Stimulated activated CD8-positive, alpha-beta memory T cell treated with anti-CD3 and anti-CD28 coated beads, Interleukin-15, amount 100 ng/mL, for 48 hours (primary cell): ENCODE measurements around the gene CACNA2D4.

Experiments used
- DNase-seq, 2 donors: peaks; one replicate each; pipeline ENCODE4 v3.0.0-alpha.2; 2020; ENCODE audit warnings: low read depth in 2 of 2

The CACNA2D4 gene

GRCh38 chr12:1886396-1887008, 31.9 kb downstream of the CACNA2D4 start:
- no peak for DNase-seq

- no peak for DNase-seq
These were observed 32.7 kb downstream of the CACNA2D4 start for GRCh38 chr12:1885599-1886245.

GRCh38 chr12:1885082-1885596, 33.3 kb downstream of the CACNA2D4 start:
- DNase-seq, result no peak

- no peak for DNase-seq
These were observed 33.8 kb downstream of the CACNA2D4 start for GRCh38 chr12:1884651-1885050.

GRCh38 chr12:1883513-1883912, 34.9 kb downstream of the CACNA2D4 start:
- DNase-seq, result no peak

- DNase-seq, result no peak
These were observed 35.5 kb downstream of the CACNA2D4 start for GRCh38 chr12:1882850-1883470.

- no peak for DNase-seq
These were observed 36.0 kb downstream of the CACNA2D4 start for GRCh38 chr12:1882405-1882804.

DNA sequence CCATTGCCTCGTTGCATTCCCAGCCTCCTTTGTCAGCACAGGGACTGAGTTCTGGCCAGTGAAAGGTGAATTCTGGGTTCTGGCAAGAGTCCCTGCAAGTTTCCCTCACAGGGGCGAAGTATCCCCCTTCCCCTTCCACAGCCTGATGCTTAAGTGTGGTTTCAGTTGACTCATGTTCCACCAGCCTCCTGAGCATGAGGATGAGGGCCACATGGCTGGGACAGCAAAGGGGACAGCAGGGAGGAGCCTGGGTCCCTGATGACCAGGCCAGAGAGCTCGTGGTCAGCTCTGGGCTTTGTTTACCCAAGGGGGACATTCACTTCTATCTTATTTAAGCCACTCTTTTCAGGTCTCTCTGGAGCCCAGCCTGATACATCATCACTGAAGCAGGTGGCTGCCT, 36.5 kb downstream of the CACNA2D4 start:
- no peak for DNase-seq

- DNase-seq, result no peak
These were observed 37.2 kb downstream of the CACNA2D4 start for GRCh38 chr12:1881301-1881700.

- no peak for DNase-seq
These were observed 37.6 kb downstream of the CACNA2D4 start for GRCh38 chr12:1880876-1881275.

DNA sequence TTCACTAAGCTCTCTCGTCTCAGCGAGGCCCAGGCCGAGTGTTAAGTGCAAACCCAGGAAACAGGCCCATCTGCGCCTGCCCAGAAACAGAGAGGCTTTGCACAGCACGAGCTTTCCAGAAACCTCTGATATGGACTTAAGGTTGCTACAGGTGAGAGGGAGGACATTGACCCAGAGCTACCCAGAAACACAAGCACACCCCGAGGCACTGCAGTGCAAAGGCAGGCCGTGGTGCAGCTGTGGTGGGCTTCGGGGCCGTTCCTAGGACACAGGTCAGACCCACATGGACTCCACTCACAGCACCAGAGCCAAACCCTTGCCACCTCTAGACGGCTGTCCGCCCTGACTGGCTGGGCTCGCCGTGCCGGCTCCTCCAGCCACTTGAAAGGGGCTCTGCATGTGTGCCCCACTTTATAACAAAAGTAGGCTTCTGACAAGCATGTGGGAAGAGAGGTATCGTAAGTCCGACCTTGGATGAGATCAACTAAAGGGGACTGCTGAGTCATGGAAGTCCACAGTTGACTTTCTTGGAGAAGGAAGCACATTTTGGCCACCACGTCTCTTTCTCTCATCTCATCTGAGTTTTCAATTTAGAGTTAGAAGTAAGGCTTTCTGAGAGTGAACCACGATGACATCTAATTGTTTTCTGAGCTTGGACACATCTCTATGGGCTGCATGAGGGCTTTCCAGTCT, 38.2 kb downstream of the CACNA2D4 start:
- DNase-seq, result no peak

GRCh38 chr12:1879633-1880032, 38.8 kb downstream of the CACNA2D4 start:
- no peak for DNase-seq

DNA sequence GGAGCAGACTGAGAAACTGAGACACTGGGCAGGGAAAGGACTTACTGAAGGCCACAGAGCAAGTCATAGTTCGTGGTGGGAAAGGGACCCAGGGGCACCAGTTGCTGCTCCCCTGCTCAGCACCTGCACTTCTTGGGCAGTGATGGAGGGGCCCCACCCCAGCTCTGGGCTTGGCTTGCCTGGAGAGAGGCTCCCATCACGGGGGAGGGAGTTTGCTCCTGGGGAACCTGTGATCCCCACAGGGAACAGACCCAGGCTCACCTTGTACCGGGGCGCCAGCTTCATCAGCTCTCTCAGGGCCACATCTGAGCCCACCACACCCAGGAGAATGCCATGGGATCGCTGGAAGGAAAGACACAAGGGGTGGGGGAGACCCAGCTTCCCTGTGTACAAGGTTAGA, 39.8 kb downstream of the CACNA2D4 start:
- no peak for DNase-seq

- DNase-seq, result no peak
These were observed 40.2 kb downstream of the CACNA2D4 start for GRCh38 chr12:1878214-1878613.

DNA sequence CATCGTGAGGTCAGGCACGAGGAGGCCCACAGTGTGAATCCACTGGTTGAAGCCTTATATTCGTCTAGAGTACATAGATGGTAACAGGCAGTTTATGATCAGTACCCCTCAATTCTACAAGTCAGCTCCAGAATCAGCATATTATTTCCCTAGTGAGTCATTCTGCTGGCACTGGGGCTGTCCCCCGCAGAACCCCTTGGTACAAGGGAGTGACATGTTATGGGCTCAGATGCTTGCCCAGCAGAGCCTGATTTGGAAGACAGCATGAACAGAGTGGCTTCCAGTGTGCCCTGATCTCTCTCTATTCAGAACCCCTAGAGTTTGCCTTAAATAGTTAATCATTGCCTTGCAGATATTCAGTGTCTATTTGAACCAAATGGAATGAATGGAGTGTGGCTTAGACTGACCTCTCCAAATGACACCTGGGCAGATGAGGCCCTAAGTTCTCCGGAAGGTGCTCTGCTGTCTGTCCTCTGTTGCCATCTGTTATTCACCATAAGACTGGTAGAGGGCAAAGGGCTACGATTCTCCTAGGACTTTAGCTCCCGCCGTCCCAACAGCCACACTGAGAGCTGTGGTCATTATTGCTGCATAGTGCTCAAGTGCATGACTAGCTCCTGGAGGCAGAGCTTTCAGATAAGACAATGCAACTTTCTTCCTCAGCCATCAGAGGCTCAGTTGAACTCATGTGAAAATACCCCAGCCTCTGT, 41.1 kb downstream of the CACNA2D4 start:
- DNase-seq, result no peak

GRCh38 chr12:1876086-1876485, 42.4 kb downstream of the CACNA2D4 start:
- DNase-seq, result no peak

DNA sequence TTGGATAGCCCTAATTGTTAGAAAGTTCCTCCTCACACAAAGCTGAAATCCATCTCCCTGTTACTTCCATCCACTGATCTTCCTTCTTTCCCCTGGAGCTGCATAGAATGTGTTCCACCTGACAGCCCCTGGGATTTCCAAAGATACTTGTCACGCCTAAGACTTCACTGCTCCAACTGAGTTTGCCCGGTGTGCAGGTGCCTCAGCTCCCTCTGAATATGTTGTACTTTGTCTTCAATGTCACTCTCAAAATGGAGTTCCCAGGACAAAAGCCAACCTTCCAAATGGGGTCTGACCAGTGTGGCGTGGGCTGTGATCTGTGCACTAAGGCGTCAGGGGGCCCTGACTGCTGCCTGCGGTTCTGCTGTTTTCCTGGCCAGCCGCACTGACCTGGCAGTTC, 42.8 kb downstream of the CACNA2D4 start:
- DNase-seq, result no peak

GRCh38 chr12:1873531-1874510, 44.6 kb downstream of the CACNA2D4 start:
- no peak for DNase-seq

GRCh38 chr12:1872448-1872847, 46.0 kb downstream of the CACNA2D4 start:
- DNase-seq, result no peak

DNA sequence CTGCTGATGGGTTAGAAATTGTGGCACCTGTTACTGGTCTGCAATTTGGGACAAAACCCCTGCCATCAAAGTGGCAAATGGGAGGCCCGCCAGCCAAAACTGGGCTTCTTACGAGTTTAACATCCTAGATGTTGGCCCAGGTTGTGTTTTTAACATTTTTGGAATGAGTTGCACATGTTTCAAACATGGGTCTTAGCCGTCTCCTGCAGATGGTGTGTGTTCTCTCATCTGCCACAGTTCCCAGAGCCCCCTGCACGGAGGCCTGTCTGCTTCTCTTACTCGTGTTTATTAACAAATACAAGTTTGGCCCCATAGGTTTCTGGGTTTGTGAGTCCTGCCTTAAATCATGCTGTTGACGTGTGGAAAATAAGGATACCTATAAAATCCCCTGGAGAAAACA, 46.5 kb downstream of the CACNA2D4 start:
- DNase-seq, result no peak
